WI38 (cell line): ENCODE data around the gene CREB5.

ENCODE experiments used
- H3K4me3 ChIP-seq: 2 replicates; pipeline ENCODE4 v1.5.1; 2011; ENCODE audit warnings: low read depth, mild to moderate bottlenecking, control low read depth, low read length
- TF ChIP-seq, protein P1 (sequence below): IDR thresholded peaks from 2 replicates; pipeline ENCODE4 v1.5.1; 2012; ENCODE audit warnings: low read depth, mild to moderate bottlenecking, control low read depth, low read length

CREB5 gene

DNA sequence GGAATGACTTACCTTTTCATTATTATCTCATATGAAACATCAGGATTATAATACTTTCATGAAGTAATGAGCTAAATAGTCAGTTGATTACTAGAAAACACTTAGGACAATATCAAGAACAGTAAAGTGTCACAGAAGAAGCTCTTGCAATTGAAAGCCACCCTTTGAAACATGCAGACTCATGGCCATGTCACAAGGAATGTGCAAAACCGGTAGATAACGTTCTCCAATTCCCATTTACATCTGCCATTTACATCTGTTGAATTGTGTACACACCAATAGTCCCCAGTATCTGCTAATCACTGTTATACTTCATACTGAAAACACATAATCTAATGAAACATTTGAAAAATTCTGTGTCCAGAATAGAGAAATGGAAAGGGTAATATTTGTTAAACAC, 237.5 kb downstream of the CREB5 start:
- TF ChIP-seq, protein P1, sequence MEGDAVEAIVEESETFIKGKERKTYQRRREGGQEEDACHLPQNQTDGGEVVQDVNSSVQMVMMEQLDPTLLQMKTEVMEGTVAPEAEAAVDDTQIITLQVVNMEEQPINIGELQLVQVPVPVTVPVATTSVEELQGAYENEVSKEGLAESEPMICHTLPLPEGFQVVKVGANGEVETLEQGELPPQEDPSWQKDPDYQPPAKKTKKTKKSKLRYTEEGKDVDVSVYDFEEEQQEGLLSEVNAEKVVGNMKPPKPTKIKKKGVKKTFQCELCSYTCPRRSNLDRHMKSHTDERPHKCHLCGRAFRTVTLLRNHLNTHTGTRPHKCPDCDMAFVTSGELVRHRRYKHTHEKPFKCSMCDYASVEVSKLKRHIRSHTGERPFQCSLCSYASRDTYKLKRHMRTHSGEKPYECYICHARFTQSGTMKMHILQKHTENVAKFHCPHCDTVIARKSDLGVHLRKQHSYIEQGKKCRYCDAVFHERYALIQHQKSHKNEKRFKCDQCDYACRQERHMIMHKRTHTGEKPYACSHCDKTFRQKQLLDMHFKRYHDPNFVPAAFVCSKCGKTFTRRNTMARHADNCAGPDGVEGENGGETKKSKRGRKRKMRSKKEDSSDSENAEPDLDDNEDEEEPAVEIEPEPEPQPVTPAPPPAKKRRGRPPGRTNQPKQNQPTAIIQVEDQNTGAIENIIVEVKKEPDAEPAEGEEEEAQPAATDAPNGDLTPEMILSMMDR, result no peak
- H3K4me3 ChIP-seq, result no peak overlapping the region

- TF ChIP-seq, protein P1, result no peak
- no peak overlapping the region for H3K4me3 ChIP-seq
These were observed 241.8 kb downstream of the CREB5 start for GRCh38 chr7:28654110-28654509.

GRCh38 chr7:28656529-28656928, 244.2 kb downstream of the CREB5 start:
- TF ChIP-seq, protein P1, result no peak
- H3K4me3 ChIP-seq, result no peak overlapping the region

DNA sequence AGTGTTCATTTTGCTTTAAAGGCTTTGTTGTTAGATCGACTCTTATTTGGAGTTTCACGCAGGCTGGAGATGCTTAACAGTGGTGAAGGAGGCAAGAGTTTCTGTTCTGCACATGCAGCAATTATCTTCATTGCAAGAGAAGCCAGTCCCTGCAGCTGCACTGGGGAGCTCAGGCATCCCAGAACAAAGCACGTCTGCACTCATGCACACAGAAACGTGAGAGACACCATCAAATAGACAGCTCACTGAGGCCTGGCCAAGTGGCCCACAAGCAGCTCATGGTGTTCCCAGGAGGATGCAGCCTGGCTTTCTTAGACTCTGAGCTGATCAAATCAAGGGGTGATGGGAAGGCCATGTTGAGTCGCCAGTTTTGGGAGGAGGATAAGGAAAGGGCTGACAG, 246.1 kb downstream of the CREB5 start:
- TF ChIP-seq, protein P1, result no peak

GRCh38 chr7:28660132-28660531, 247.8 kb downstream of the CREB5 start:
- no peak overlapping the region for H3K4me3 ChIP-seq
- TF ChIP-seq, protein P1, result no peak

More for the DNA sequence above, 246.1 kb downstream of the CREB5 start:
- no peak overlapping the region for H3K4me3 ChIP-seq

- H3K4me3 ChIP-seq, result no peak overlapping the region
- TF ChIP-seq, protein P1, result no peak
These were observed 249.7 kb downstream of the CREB5 start for GRCh38 chr7:28661826-28662595.

- H3K4me3 ChIP-seq, result no peak overlapping the region
- TF ChIP-seq, protein P1, result no peak
These were observed 253.8 kb downstream of the CREB5 start for GRCh38 chr7:28666154-28666553.
